HG02885 (cell line): Measurements from ENCODE around the gene HCRTR2.
A peak's percentile ranks its signal among the peaks of the same experiment; 100 is the strongest.
"Not testable (repeated sequence)": the region's sequence is repeated elsewhere in the genome, so short reads cannot be mapped to it uniquely, and the experiment has no call there.

Experiments
- ATAC-seq: cut with Tn5 transposase; IDR thresholded peaks from one replicate; pipeline ENCODE4 v1.9.1; 2021; ENCODE audit warnings: mild to moderate bottlenecking; ENCODE audit not compliant: unreplicated experiment, poor library complexity

Gene HCRTR2

GRCh38 chr6:55210952-55211351 lies 36.6 kb downstream of the HCRTR2 start:
- ATAC-seq = no peak

- ATAC-seq = no peak
Observed at GRCh38 chr6:55212156-55212555, 37.8 kb downstream of the HCRTR2 start.

GRCh38 chr6:55220961-55221360 lies 46.6 kb downstream of the HCRTR2 start:
- ATAC-seq = no peak

- ATAC-seq = no peak
Observed at GRCh38 chr6:55227862-55228261, 53.5 kb downstream of the HCRTR2 start.

GRCh38 chr6:55239099-55239498 lies 64.8 kb downstream of the HCRTR2 start:
- no peak for ATAC-seq

GRCh38 chr6:55240975-55241605 lies 66.8 kb downstream of the HCRTR2 start:
- ATAC-seq = peak; percentile 50

- no peak for ATAC-seq
Observed at GRCh38 chr6:55250400-55250799, 76.1 kb downstream of the HCRTR2 start.

- ATAC-seq = no peak
Observed at GRCh38 chr6:55255113-55255512, 80.8 kb downstream of the HCRTR2 start.

GRCh38 chr6:55260181-55260580 lies 85.9 kb downstream of the HCRTR2 start:
- no peak for ATAC-seq

- no peak for ATAC-seq
Observed at GRCh38 chr6:55265409-55266114, 91.2 kb downstream of the HCRTR2 start.

GRCh38 chr6:55266896-55267295 lies 92.6 kb downstream of the HCRTR2 start:
- ATAC-seq = no peak

- peak; percentile 79 for ATAC-seq
Observed at GRCh38 chr6:55276745-55277530, 102.6 kb downstream of the HCRTR2 start.

- ATAC-seq = no peak
Observed at GRCh38 chr6:55277646-55278045, 103.3 kb downstream of the HCRTR2 start.

GRCh38 chr6:55281215-55281614 lies 106.9 kb downstream of the HCRTR2 start:
- no peak for ATAC-seq

- no peak for ATAC-seq
Observed at GRCh38 chr6:55282115-55282514, 107.8 kb downstream of the HCRTR2 start.

GRCh38 chr6:55286824-55287223 lies 112.5 kb downstream of the HCRTR2 start:
- peak; percentile 68 for ATAC-seq

- ATAC-seq = no peak
Observed at GRCh38 chr6:55290736-55291135, 116.4 kb downstream of the HCRTR2 start.

- no peak for ATAC-seq
Observed at GRCh38 chr6:55293116-55293515, 118.8 kb downstream of the HCRTR2 start.

GRCh38 chr6:55297214-55297613 lies 122.9 kb downstream of the HCRTR2 start:
- ATAC-seq = not testable (repeated sequence)

- ATAC-seq = no peak
Observed at GRCh38 chr6:55299286-55299985, 125.1 kb downstream of the HCRTR2 start.

- ATAC-seq = no peak
Observed at GRCh38 chr6:55304747-55305146, 130.4 kb downstream of the HCRTR2 start.
